Hypothalamus (tissue), 51 donors: Measurements from ENCODE around the gene PRDM2.
A peak's percentile ranks its signal among the peaks of the same experiment; 100 is the strongest.
"Not testable (repeated sequence)": the region's sequence is repeated elsewhere in the genome, so short reads cannot be mapped to it uniquely, and the experiment has no call there.

Experiments used
- DNase-seq, 51 donors: peaks; one replicate each; lab custom pipeline; 2025; lab: John Stamatoyannopoulos, UW

The PRDM2 gene

DNA sequence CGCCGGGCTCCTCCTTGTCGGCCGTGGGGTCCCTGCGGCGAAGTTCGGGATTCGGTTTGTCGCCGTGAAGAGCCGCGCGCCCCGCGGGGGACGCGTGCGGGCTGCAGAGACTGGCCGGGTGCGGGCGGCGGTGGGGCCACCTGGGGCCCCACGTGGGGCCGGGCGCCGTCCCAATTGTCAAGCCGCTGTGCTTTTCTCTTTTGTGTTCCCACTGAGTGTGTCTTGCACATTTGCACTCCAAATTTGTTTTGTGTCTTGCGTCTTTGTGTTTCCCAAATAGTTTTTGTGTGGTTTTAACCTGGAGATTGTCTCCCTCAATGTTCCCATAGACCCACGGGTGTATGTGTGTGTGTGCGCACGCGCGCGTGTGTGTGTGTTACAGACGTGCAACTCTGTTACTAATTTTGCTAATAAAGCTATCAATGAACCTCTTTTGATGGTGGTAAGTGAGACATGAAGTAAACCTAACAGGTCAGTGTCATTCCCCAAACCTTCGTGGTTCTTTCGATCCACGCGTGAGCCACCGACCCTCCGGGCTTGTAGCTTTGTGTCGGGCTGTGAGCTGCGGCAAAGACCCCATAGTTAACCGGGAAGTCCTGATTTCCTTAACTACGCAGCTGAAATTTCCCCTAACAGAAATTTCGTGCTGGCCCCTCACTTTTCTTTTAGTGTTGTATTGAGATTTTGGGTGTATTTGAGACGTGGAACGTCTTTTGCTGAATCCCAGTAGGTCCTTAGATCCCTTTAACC is 708 bp downstream of the PRDM2 start:
- DNase-seq: peak in 38 of 51 donors; percentile 5 to 81 (median 44)

- DNase-seq: no peak
These were observed 1.3 kb downstream of the PRDM2 start for GRCh38 chr1:13701271-13701640.

DNA sequence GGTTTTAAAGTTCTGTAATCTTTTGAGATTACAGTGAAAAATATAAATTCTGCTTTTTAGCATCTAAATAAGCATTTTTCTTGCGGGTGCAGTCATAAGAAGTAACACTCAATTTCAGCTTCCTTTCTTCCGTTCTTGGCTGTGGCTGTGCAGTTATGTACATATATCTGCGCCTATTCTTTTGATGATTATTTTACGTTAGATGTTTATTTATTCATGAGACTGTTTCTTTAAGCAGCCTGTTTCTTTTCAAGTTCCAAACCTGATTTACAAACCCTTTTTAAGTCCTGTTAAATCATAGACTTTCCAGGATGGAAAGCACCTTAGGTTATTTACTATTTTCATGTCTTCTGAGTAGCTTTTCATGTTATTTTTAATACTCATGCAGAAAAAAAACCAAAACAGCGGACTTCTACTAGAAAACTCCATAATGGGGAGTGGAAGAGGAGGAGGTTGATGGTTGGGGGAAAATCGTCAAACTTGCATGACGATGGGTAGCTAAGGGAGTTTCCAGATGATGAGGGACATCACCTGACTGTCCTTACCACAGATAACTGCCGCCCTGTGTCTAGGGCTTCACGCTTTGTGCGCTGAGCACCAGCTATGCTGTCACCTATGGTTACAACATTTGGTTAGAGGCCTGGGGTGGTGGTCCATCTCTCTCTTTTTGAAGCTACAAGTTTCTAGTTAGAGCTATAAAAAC is 2.6 kb downstream of the PRDM2 start:
- DNase-seq: no peak

DNA sequence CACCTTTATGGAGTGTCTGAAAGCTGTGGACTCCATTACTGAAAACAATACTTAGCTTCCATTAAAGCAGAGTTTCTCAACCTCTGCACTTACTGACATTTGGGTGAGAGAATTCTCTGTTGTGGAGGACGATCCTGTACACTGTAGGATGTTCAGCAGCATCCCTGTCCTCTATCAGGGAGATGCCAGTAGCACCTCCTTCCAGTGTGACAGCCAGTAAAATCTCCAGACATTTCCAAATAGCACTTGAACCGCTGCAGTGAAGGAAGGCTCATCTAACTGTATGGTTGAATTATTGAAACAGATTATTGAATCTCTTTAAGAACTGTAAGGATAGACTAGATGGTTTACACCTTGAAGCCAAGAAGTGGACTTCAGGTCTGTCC is 3.1 kb downstream of the PRDM2 start:
- no peak for DNase-seq

DNA sequence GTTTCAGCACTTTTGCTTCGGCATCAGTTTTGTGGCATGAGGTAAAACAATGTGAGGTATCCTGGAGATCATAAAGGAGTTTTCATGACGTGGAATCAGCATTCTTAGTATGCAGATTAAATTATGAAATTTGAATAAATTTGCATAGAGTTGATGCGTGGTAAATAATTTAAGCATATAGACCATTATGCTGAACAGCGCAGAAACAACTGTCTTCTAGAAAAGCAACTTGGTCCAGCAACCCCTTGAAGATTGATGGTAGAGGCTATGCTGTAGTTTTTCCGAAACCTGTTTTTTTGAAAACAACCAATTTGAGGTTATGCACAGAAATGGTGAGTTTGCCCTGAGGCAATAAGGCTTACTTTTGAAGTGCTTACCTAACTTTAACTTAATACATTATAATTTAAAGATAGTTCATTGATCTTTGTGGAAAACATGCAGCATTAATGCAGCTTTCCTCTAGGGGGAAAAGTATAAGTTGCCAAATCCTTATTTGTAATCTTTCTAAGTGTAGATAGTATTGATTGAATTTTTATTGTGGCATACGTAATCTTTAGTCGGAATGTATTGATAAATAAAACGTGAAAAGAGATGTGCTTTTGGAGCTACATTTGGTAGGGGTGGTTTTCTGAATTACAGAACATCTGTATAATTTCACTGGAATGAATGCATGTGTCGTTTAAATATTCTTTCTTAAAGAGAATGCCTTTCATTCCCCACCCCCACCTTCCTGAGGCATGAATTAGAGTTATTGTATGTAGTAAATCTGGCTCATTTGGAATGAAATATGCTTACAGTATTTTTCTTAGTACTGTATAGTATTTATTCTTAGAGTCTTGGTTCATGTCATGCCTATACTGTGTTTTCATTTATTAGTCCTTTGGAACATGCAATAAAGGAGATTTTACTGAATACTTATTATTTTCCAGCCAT is 3.8 kb downstream of the PRDM2 start:
- DNase-seq: no peak

GRCh38 chr1:13706046-13706445 is 6.1 kb downstream of the PRDM2 start:
- DNase-seq: no peak

GRCh38 chr1:13707164-13707563 is 7.2 kb downstream of the PRDM2 start:
- no peak for DNase-seq

- DNase-seq: no peak
These were observed 8.5 kb downstream of the PRDM2 start for GRCh38 chr1:13708380-13708982.

GRCh38 chr1:13710086-13710485 is 10.1 kb downstream of the PRDM2 start:
- no peak for DNase-seq

GRCh38 chr1:13714851-13715250 is 14.9 kb downstream of the PRDM2 start:
- no peak for DNase-seq

DNA sequence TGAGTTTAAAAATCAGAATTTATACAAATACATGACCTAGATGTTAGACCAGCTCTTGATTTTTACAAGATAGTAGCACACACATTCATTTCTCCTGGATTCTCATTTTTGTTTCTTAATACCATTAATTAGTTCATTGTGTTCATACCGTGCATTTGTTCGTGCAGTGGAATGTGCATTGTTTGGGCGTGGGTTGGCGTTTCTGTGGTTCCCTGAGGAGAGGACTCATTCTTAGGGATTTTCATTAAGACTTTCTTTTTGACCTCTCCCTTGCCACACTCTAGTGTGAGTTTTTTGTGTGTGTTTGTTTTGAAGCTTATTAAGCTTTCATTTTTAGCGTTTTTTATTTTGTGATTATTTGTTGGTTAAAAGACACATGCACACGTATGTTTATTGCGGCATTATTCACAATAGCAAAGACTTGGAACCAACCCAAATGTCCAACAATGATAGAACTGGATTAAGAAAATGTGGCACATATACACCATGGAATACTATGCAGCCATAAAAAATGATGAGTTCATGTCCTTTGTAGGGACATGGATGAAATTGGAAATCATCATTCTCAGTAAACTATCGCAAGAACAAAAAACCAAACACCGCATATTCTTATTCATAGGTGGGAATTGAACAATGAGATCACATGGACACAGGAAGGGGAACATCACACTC is 15.8 kb downstream of the PRDM2 start:
- DNase-seq: not testable (repeated sequence)

DNA sequence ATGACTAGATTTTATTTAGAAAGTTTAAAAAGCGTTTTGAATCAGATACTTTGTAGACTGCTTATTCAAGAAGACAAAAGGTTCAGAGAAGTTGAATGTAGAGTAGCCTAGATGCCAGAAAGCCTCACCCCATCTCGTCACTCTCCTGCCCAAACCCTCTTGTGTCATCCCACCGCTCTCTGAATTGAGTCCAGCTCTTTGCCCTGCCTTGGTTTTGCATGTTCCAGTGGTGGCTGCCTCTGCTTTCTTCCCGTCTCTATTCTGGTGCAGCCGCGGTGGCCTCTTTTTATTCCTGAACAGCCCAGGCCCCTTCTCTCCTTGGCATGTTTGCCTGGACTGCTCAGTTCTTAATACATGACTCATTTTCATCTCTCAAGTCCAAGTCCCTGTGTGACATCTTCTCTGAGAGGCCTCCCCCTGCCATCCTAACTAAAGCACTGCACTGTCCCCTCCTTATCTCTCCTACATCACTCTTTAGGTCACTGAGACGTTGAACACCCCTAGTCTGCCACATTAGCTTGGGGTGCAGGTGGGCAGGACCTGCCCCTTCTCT is 22.9 kb downstream of the PRDM2 start:
- no peak for DNase-seq

DNA sequence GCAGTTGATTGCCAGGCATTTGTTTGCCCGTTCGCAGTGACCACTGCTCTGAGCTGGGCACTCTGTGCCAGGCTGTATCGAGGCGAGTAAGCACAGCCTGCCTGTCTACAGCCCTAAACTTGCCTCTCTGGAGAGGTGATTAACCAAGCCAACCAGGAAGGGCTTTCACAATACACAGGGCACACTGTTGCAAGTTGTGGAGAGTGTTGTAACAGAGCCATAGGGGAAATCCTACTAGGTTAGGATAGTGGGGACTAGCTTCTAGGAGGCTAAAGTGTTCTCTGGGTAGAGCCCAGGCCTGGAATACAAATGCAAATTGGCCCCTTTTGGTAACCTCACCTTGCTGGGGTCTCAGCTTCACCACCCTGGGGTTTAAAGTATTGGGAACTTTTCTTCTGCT is 23.8 kb downstream of the PRDM2 start:
- DNase-seq: no peak

- DNase-seq: peak in 2 of 51 donors; percentile 2 to 22
These were observed 25.8 kb downstream of the PRDM2 start for GRCh38 chr1:13725714-13726175.

- no peak for DNase-seq
These were observed 28.2 kb downstream of the PRDM2 start for GRCh38 chr1:13728091-13728715.

- no peak for DNase-seq
These were observed 30.3 kb downstream of the PRDM2 start for GRCh38 chr1:13730291-13730690.

DNA sequence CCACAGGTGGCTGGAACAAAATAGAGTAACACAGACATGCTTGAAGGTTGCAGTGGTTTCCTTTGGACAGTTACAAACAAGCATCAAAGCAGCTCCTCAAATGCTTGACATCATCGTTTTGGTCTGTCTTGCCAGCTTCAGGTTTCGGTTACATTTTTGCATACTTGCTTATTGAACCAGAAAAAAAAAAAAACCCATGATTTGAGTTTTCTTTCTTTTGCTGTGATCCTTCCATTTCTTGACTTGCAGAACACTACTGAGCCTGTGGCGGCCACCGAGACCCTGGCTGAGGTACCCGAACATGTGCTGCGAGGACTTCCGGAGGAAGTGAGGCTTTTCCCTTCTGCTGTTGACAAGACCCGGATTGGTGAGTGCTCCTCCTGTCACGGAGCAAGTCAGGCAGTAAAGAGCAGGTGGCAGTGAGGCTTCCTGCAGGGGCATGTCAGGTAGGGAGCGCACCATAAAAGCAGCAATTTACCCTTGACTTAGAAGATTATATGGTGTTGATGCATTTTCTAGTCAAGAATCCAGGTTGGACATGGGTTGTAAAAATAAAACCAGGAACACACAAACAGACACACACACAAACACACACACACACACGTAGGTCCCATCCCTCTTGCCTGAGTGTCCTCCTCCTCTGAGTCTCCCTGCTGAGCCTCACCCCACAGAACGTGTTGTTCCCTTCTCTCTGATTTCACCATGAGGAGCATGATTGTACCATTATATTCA is 30.9 kb downstream of the PRDM2 start:
- DNase-seq: no peak

GRCh38 chr1:13731897-13732296 is 31.9 kb downstream of the PRDM2 start:
- no peak for DNase-seq
